ENCODE results near the gene KRTAP4-16.

KRTAP4-16 gene

DNA sequence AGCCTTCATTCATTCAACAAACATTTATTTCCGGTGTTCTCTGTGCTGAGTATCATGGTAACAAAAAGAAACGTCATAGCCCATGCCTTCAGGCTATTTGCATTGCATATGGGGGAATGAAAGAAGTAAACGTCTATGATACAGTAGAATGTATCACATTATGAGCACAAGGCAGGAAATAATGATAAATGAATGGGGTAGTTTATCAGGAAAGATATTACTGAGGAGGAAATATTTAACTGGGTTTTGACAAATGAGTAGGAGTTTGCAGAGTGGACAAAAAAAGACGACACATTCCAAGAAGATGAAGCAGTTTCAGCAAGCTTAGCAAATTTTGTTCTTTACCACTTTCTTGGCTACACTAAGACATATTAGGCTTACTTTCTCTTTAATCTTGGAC is 19.4 kb downstream of the KRTAP4-16 start:
- H3K9ac ChIP-seq (ENCODE audit: low read length) = no peak overlapping the region
- H3K36me3 ChIP-seq (ENCODE audit: low read length) = no peaks in the 10 kb centered on the region
- H3F3A ChIP-seq (ENCODE audit: insufficient read depth) = no peaks in the 10 kb centered on the region
- no peaks in the 10 kb centered on the region for H3K27me3 ChIP-seq (ENCODE audit: low read length)
- H3K79me2 ChIP-seq (ENCODE audit: insufficient read depth, low read length) = no peaks in the 10 kb centered on the region
- no peak overlapping the region for H3K4me2 ChIP-seq (ENCODE audit: low read depth, low read length, poor library complexity, severe bottlenecking)
- no peak overlapping the region for H2AFZ ChIP-seq (ENCODE audit: low read depth, low read length, severe bottlenecking)
- H3K4me3 ChIP-seq (ENCODE audit: insufficient read depth, low read length, poor library complexity, severe bottlenecking) = no peak overlapping the region
- H3K27ac ChIP-seq (ENCODE audit: low read depth, low read length) = no peak overlapping the region
- no peaks in the 10 kb centered on the region for H4K20me1 ChIP-seq (ENCODE audit: low read depth, low read length)
- H3K9me3 ChIP-seq (ENCODE audit: insufficient read depth, low read length) = no peaks in the 10 kb centered on the region
- TF ChIP-seq EZH2phosphoT487 (conservative IDR thresholded peaks at IDR 0.05; ENCODE audit: low read length) (no peak), CTCF (IDR thresholded peaks at IDR 0.05; ENCODE audit: insufficient read depth, low read length, poor library complexity, severe bottlenecking) (no peak)
- no peaks in the 10 kb centered on the region for H3K9me2 ChIP-seq (replicated peaks; ENCODE audit: insufficient read depth, low read length)

- Histone ChIP-seq H4K20me1 (ENCODE audit: low read depth, low read length) (no peaks in the 10 kb centered on the region), H3K36me3 (ENCODE audit: low read length) (no peaks in the 10 kb centered on the region), H3K4me3 (ENCODE audit: insufficient read depth, low read length, poor library complexity, severe bottlenecking) (no peak overlapping the region), H3K9me2 (replicated peaks; ENCODE audit: insufficient read depth, low read length) (no peaks in the 10 kb centered on the region), H2AFZ (ENCODE audit: low read depth, low read length, severe bottlenecking) (no peak overlapping the region), H3F3A (ENCODE audit: insufficient read depth) (no peaks in the 10 kb centered on the region), H3K4me2 (ENCODE audit: low read depth, low read length, poor library complexity, severe bottlenecking) (no peak overlapping the region), H3K27ac (ENCODE audit: low read depth, low read length) (no peak overlapping the region), H3K9me3 (ENCODE audit: insufficient read depth, low read length) (no peaks in the 10 kb centered on the region), H3K27me3 (ENCODE audit: low read length) (no peaks in the 10 kb centered on the region), H3K79me2 (ENCODE audit: insufficient read depth, low read length) (no peaks in the 10 kb centered on the region), H3K9ac (ENCODE audit: low read length) (no peak overlapping the region)
- TF ChIP-seq EZH2phosphoT487 (conservative IDR thresholded peaks at IDR 0.05; ENCODE audit: low read length) = no peak
- TF ChIP-seq CTCF (IDR thresholded peaks at IDR 0.05; ENCODE audit: insufficient read depth, low read length, poor library complexity, severe bottlenecking) = no peak
These were observed 25.2 kb downstream of the KRTAP4-16 start for GRCh38 chr17:41076788-41077187.

GRCh38 chr17:41073676-41074075 is 28.3 kb downstream of the KRTAP4-16 start:
- no peaks in the 10 kb centered on the region for H3K36me3 ChIP-seq (ENCODE audit: low read length)
- no peak overlapping the region for H2AFZ ChIP-seq (ENCODE audit: low read depth, low read length, severe bottlenecking)
- H3F3A ChIP-seq (ENCODE audit: insufficient read depth) = no peaks in the 10 kb centered on the region
- no peak overlapping the region for H3K9ac ChIP-seq (ENCODE audit: low read length)
- H3K4me2 ChIP-seq (ENCODE audit: low read depth, low read length, poor library complexity, severe bottlenecking) = no peak overlapping the region
- no peak overlapping the region for H3K27ac ChIP-seq (ENCODE audit: low read depth, low read length)
- TF ChIP-seq CTCF (IDR thresholded peaks at IDR 0.05; ENCODE audit: insufficient read depth, low read length, poor library complexity, severe bottlenecking) (no peak), EZH2phosphoT487 (conservative IDR thresholded peaks at IDR 0.05; ENCODE audit: low read length) (no peak)
- H3K9me2 ChIP-seq (replicated peaks; ENCODE audit: insufficient read depth, low read length) = no peaks in the 10 kb centered on the region
- no peak overlapping the region for H3K4me3 ChIP-seq (ENCODE audit: insufficient read depth, low read length, poor library complexity, severe bottlenecking)
- H3K79me2 ChIP-seq (ENCODE audit: insufficient read depth, low read length) = no peaks in the 10 kb centered on the region
- no peaks in the 10 kb centered on the region for H3K9me3 ChIP-seq (ENCODE audit: insufficient read depth, low read length)
- no peaks in the 10 kb centered on the region for H4K20me1 ChIP-seq (ENCODE audit: low read depth, low read length)
- H3K27me3 ChIP-seq (ENCODE audit: low read length) = no peaks in the 10 kb centered on the region
